GM12878 (cell line): ENCODE measurements around the gene GM2A. TPM values are rescaled to one million over a fixed set of nuclear protein-coding genes. Genes with fewer than 3 reads are reported as not detected.

Experiments used
- ATAC-seq: fragments of 200-7000 bp; cut with Tn5 transposase; 3 replicates; pipeline ENCODE4 v1.9.1; 2020; ENCODE audit warnings: mild to moderate bottlenecking, moderate library complexity
- BruUV-seq: library from RNA; stranded (reverse); fragments of 400-500 nt; replicated peaks from 2 replicates; lab custom pipeline; 2021; lab: Mats Ljungman, UMichigan
- CTCF ChIA-PET: fragments of 300-600 bp; sonication (Branson Sonifier 250); formaldehyde crosslinking; extraction: SDS; loops from one replicate; lab custom pipeline; 2021; ENCODE audit warnings: inconsistent platforms; lab: Yijun Ruan, JAX
- POLR2A ChIA-PET: fragments of 350-600 bp; formaldehyde crosslinking; extraction: SDS; loops from one replicate; lab custom pipeline; 2021; ENCODE audit warnings: inconsistent platforms; lab: Charles Lee
- RAD21 ChIA-PET: fragments of 300-600 bp; sonication (Branson Sonifier 250); formaldehyde crosslinking; loops from one replicate; lab custom pipeline; 2023; ENCODE audit warnings: antibody characterized with exemption; ENCODE audit not compliant: unreplicated experiment; lab: Charles Lee
- SMC1A ChIA-PET: fragments of 300-600 bp; sonication (Branson Sonifier 250); formaldehyde crosslinking; loops from one replicate; lab custom pipeline; 2023; ENCODE audit not compliant: unreplicated experiment, uncharacterized antibody; lab: Charles Lee
- DNase-seq: peaks from one replicate; pipeline ENCODE4 v3.0.0-alpha.2; 2011; ENCODE audit warnings: low read depth, low spot score
- FAIRE-seq: peaks from 3 replicates; lab custom pipeline; 2011; peaks lifted over from hg19 to GRCh38; lab: Jason Lieb, UNC
- H2AFZ ChIP-seq: 2 replicates; pipeline ENCODE4 v1.6.0; 2011; ENCODE audit warnings: low read depth, low read length, control low read depth; ENCODE audit not compliant: control insufficient read depth
- H3K27ac ChIP-seq: 2 replicates; pipeline ENCODE4 v1.5.1; 2011; ENCODE audit warnings: control low read depth; ENCODE audit not compliant: control insufficient read depth, insufficient read depth
- H3K27me3 ChIP-seq, 2 experiments: replicated peaks in 1 of 2; 2 replicates each; pipeline versions ENCODE4 v1.6.0 to v1.6.1; 2011; ENCODE audit warnings: low read length in 1 of 2; ENCODE audit not compliant: control insufficient read depth in 2 of 2, insufficient read depth in 2 of 2
- H3K36me3 ChIP-seq, 2 experiments: 2 replicates each; pipeline ENCODE4 v1.5.1; 2011; ENCODE audit warnings: low read length in 1 of 2; ENCODE audit not compliant: control insufficient read depth in 2 of 2, insufficient read depth in 2 of 2
- H3K4me1 ChIP-seq: 2 replicates; pipeline ENCODE4 v1.6.1; 2011; ENCODE audit warnings: mild to moderate bottlenecking, low read length, moderate library complexity, mixed read lengths; ENCODE audit not compliant: control insufficient read depth, insufficient read depth
- H3K4me2 ChIP-seq: 2 replicates; pipeline ENCODE4 v1.6.0; 2011; ENCODE audit warnings: control low read depth; ENCODE audit not compliant: control insufficient read depth, insufficient read depth
- H3K4me3 ChIP-seq: fragments of 200-600 bp; sonication (generic); 2 replicates; pipeline ENCODE4 v1.5.1; 2016
- H3K79me2 ChIP-seq: 2 replicates; pipeline ENCODE4 v1.6.0; 2011; ENCODE audit warnings: low read length; ENCODE audit not compliant: control insufficient read depth, insufficient read depth
- H3K9ac ChIP-seq: 2 replicates; pipeline ENCODE4 v1.8.0; 2011; ENCODE audit warnings: low read length, control low read depth, mixed read lengths; ENCODE audit not compliant: control insufficient read depth, insufficient read depth
- H3K9me3 ChIP-seq: replicated peaks from 3 replicates; pipeline ENCODE4 v1.5.1; 2011; ENCODE audit warnings: mild to moderate bottlenecking, low read length; ENCODE audit not compliant: control insufficient read depth, insufficient read depth
- H4K20me1 ChIP-seq: 2 replicates; pipeline ENCODE4 v1.6.0; 2011; ENCODE audit not compliant: control insufficient read depth, insufficient read depth
- ATF7 ChIP-seq: fragments of 450-650 bp; IDR thresholded peaks from 2 replicates; pipeline ENCODE4 v1.6.1; 2016; ENCODE audit warnings: low read depth, mild to moderate bottlenecking
- EED ChIP-seq: sonication (generic); IDR thresholded peaks from 2 replicates; pipeline ENCODE4 v1.6.1; 2016; ENCODE audit warnings: antibody characterized with exemption, low read depth
- ETV6 ChIP-seq, 2 experiments: fragments of 450-650 bp in 1 of 2; IDR thresholded peaks in 1 of 2; conservative IDR thresholded peaks in 1 of 2; 2 replicates each; pipeline ENCODE4 v1.6.1; 2014; ENCODE audit warnings: antibody characterized with exemption in 1 of 2, borderline replicate concordance in 1 of 2, low read depth in 1 of 2, mild to moderate bottlenecking in 1 of 2, moderate library complexity in 1 of 2
- MYC ChIP-seq: IDR thresholded peaks from 2 replicates; pipeline ENCODE4 v1.6.1; 2011; ENCODE audit warnings: mild to moderate bottlenecking, low read length, moderate library complexity, inconsistent platforms; ENCODE audit not compliant: insufficient read depth, insufficient replicate concordance, insufficient read length, severe bottlenecking
- RFX5 ChIP-seq: IDR thresholded peaks from 2 replicates; pipeline ENCODE4 v1.6.1; 2011; ENCODE audit warnings: low read depth, low read length, improper control_type of control experiment
- SMARCA5 ChIP-seq: fragments of 450-650 bp; IDR thresholded peaks from 2 replicates; pipeline ENCODE4 v1.6.1; 2017; ENCODE audit warnings: mild to moderate bottlenecking
- SPI1 ChIP-seq: IDR thresholded peaks from 2 replicates; pipeline ENCODE4 v1.6.1; 2011; ENCODE audit warnings: low read depth, mild to moderate bottlenecking, low read length, moderate library complexity, borderline replicate concordance; ENCODE audit not compliant: insufficient read depth
- SRF ChIP-seq, 2 experiments: IDR thresholded peaks; 2 replicates each; pipeline ENCODE4 v1.6.1; 2011; ENCODE audit warnings: low read depth in 2 of 2, low read length in 2 of 2, mild to moderate bottlenecking in 1 of 2, moderate library complexity in 1 of 2
- WRNIP1 ChIP-seq: IDR thresholded peaks from 2 replicates; pipeline ENCODE4 v1.6.1; 2011; ENCODE audit warnings: low read depth, low read length, improper control_type of control experiment, borderline replicate concordance
- ZNF207 ChIP-seq: fragments of 450-650 bp; IDR thresholded peaks from 2 replicates; pipeline ENCODE4 v1.6.1; 2014; ENCODE audit warnings: antibody characterized with exemption, mild to moderate bottlenecking, borderline replicate concordance
- ZNF217 ChIP-seq: fragments of 450-650 bp; IDR thresholded peaks from 2 replicates; pipeline ENCODE4 v1.6.1; 2017; ENCODE audit warnings: antibody characterized with exemption, mild to moderate bottlenecking
- ZSCAN29 ChIP-seq: fragments of 450-650 bp; IDR thresholded peaks from 2 replicates; pipeline ENCODE4 v1.6.1; 2017; ENCODE audit warnings: mild to moderate bottlenecking, moderate library complexity
- WGBS: methylation state at CpG from one replicate; pipeline ENCODE4 v1.1.6; 2016; ENCODE audit warnings: low lambda C conversion rate; ENCODE audit not compliant: insufficient replicate concordance, insufficient coverage; ENCODE audit errors: missing lambda C conversion rate; 5-methylcytosine and 5-hydroxymethylcytosine counted together
- in situ Hi-C: fragments of 300-500 bp; cut with MboI; formaldehyde crosslinking; loops from 9 replicates; pipeline ENCODE4 v1.14.3; 2018; ENCODE audit warnings: mixed read lengths
- intact Hi-C: fragments of 100-400 bp; cut with micrococcal nuclease; formaldehyde crosslinking; loops from one replicate; pipeline ENCODE4 v1.14.2; 2022; ENCODE audit not compliant: unreplicated experiment
- polyA plus RNA-seq, 11 experiments: library from polyadenylated mRNA; depleted of rRNA in 4 of 11; unstranded in 6 of 11; stranded (reverse) in 5 of 11; fragments of >200 nt; fragmentation: Nextera tagmentation in 4 of 11; fragmentation: Illumina TruSeq in 1 of 11; extraction: Ambion mirVana in 4 of 11; extraction: Trizol in 1 of 11; gene quantifications; 1 replicate in 1 of 11; 2 replicates in 10 of 11; pipeline versions ENCODE4 v1.2.1 to v1.2.3, GENCODE V29; 2011 to 2016; ENCODE audit warnings: inconsistent platforms in 2 of 11, missing spikeins in 2 of 11, low read depth in 1 of 11
- total RNA-seq, 4 experiments: library from RNA; depleted of rRNA in 3 of 4; stranded (reverse); fragments of >200 nt in 3 of 4; fragmentation: Illumina TruSeq in 1 of 4; extraction: Trizol in 1 of 4; gene quantifications; 2 replicates each; pipeline versions ENCODE4 v1.2.1 to v1.2.3, GENCODE V29; 2013 to 2021
- TF ChIP-seq, protein P1 (sequence below): fragments of 450-650 bp; IDR thresholded peaks from 2 replicates; pipeline ENCODE4 v1.6.1; 2018; ENCODE audit warnings: borderline replicate concordance, mild to moderate bottlenecking; ENCODE audit not compliant: partially characterized antibody
- TF ChIP-seq, protein P2 (sequence below): fragments of 450-650 bp; IDR thresholded peaks from 2 replicates; pipeline ENCODE4 v1.6.1; 2016; ENCODE audit warnings: mild to moderate bottlenecking
- TF ChIP-seq, protein P3 (sequence below): fragments of 450-650 bp; IDR thresholded peaks from 2 replicates; pipeline ENCODE4 v1.6.1; 2017; ENCODE audit warnings: mild to moderate bottlenecking, moderate library complexity

Gene GM2A
- total and polyA plus RNA-seq, 10 of the 15 experiments (the other 5 are each of a cell fraction or from before 2014, with no cell fraction given) = 33.6 to 106 (median 68.2) TPM

DNA sequence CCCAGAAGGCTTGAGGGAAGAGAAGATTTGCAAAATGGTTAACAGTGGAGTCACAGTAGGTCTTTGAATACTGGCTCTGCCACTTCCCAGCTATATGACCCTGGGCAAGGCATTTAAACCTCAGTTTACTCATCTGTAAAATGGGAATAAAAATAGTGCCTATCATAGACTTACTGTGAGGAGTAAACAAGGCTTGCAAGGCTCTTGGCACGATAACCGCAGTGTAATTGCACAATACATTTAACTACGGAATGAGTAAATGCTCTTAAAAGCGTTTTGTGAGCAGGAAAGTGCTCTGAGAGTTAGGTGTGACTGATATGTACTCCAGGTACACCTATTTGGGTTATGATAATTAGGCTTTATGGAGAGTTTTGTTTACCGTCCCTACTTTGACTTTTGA lies 42.2 kb downstream of the GM2A start:
- 88% methylated on average over 5 of the region's 5 CpGs for WGBS
- ChIA-PET POLR2A (no interaction called here), RAD21 (interaction anchor here (3.3 kb wide), 1 partner anchor 40 kb away, joined by 33 read pairs; the partner anchor contains the start of gene GM2A), CTCF (interaction anchor here (0.8 to 3.3 kb wide), 3 partner anchors 13 to 132 kb away, joined by 3 to 40 read pairs (median 5); no protein-coding TSS in a partner anchor), SMC1A (interaction anchor here (0.6 to 7.0 kb wide), 5 partner anchors 21 to 169 kb away, joined by 3 to 49 read pairs (median 3); no protein-coding TSS in a partner anchor)
- in situ Hi-C loops (no loop called here), intact Hi-C loops (loop anchor here (5.0 kb wide), 2 partner anchors 73 to 168 kb away; partner anchors contain the start of gene CCDC69)
- Histone ChIP-seq H3K4me2 (no peak overlapping the region), H3K27me3 (no peaks in the 10 kb centered on the region; a peak in 1 of 4 replicates), H4K20me1 (no peaks in the 10 kb centered on the region), H3K4me1 (no peaks in the 10 kb centered on the region), H3K27ac (no peak overlapping the region), H3K9ac (no peak overlapping the region), H2AFZ (no peak overlapping the region), H3K4me3 (no peak overlapping the region), H3K79me2 (no peaks in the 10 kb centered on the region), H3K36me3 (no peaks in the 10 kb centered on the region), H3K9me3 (no peaks in the 10 kb centered on the region)
- no peak for DNase-seq
- no peak for ATAC-seq
- BruUV-seq = no TSS peak
- FAIRE-seq = no peak
- no peak for TF ChIP-seq SRF (IDR thresholded peaks at IDR 0.05; ENCODE audit: low read depth in 2 of 2, low read length in 2 of 2)
- TF ChIP-seq, protein P1, sequence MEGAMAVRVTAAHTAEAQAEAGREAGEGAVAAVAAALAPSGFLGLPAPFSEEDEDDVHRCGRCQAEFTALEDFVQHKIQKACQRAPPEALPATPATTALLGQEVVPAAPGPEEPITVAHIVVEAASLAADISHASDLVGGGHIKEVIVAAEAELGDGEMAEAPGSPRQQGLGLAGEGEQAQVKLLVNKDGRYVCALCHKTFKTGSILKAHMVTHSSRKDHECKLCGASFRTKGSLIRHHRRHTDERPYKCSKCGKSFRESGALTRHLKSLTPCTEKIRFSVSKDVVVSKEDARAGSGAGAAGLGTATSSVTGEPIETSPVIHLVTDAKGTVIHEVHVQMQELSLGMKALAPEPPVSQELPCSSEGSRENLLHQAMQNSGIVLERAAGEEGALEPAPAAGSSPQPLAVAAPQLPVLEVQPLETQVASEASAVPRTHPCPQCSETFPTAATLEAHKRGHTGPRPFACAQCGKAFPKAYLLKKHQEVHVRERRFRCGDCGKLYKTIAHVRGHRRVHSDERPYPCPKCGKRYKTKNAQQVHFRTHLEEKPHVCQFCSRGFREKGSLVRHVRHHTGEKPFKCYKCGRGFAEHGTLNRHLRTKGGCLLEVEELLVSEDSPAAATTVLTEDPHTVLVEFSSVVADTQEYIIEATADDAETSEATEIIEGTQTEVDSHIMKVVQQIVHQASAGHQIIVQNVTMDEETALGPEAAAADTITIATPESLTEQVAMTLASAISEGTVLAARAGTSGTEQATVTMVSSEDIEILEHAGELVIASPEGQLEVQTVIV = no peak
- no peak for TF ChIP-seq MYC
- no peak for TF ChIP-seq SPI1
- no peak for TF ChIP-seq ATF7
- TF ChIP-seq ZSCAN29 = no peak
- TF ChIP-seq, protein P2, sequence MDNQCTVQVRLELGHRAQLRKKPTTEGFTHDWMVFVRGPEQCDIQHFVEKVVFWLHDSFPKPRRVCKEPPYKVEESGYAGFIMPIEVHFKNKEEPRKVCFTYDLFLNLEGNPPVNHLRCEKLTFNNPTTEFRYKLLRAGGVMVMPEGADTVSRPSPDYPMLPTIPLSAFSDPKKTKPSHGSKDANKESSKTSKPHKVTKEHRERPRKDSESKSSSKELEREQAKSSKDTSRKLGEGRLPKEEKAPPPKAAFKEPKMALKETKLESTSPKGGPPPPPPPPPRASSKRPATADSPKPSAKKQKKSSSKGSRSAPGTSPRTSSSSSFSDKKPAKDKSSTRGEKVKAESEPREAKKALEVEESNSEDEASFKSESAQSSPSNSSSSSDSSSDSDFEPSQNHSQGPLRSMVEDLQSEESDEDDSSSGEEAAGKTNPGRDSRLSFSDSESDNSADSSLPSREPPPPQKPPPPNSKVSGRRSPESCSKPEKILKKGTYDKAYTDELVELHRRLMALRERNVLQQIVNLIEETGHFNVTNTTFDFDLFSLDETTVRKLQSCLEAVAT = no peak
- TF ChIP-seq EED = no peak
- TF ChIP-seq ZNF207 = no peak
- TF ChIP-seq WRNIP1 = no peak
- no peak for TF ChIP-seq SMARCA5
- no peak for TF ChIP-seq ETV6 (conservative IDR thresholded peaks at IDR 0.05 in 1 of 2, IDR thresholded peaks at IDR 0.05 in 1 of 2; ENCODE audit: borderline replicate concordance in 1 of 2, low read depth in 1 of 2)
- TF ChIP-seq, protein P3, sequence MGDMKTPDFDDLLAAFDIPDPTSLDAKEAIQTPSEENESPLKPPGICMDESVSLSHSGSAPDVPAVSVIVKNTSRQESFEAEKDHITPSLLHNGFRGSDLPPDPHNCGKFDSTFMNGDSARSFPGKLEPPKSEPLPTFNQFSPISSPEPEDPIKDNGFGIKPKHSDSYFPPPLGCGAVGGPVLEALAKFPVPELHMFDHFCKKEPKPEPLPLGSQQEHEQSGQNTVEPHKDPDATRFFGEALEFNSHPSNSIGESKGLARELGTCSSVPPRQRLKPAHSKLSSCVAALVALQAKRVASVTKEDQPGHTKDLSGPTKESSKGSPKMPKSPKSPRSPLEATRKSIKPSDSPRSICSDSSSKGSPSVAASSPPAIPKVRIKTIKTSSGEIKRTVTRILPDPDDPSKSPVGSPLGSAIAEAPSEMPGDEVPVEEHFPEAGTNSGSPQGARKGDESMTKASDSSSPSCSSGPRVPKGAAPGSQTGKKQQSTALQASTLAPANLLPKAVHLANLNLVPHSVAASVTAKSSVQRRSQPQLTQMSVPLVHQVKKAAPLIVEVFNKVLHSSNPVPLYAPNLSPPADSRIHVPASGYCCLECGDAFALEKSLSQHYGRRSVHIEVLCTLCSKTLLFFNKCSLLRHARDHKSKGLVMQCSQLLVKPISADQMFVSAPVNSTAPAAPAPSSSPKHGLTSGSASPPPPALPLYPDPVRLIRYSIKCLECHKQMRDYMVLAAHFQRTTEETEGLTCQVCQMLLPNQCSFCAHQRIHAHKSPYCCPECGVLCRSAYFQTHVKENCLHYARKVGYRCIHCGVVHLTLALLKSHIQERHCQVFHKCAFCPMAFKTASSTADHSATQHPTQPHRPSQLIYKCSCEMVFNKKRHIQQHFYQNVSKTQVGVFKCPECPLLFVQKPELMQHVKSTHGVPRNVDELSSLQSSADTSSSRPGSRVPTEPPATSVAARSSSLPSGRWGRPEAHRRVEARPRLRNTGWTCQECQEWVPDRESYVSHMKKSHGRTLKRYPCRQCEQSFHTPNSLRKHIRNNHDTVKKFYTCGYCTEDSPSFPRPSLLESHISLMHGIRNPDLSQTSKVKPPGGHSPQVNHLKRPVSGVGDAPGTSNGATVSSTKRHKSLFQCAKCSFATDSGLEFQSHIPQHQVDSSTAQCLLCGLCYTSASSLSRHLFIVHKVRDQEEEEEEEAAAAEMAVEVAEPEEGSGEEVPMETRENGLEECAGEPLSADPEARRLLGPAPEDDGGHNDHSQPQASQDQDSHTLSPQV = no peak
- no peak for TF ChIP-seq ZNF217
- no peak for TF ChIP-seq RFX5
